SK-N-SH treated with all-trans-retinoic acid at 6 μM for 48 hours (cell line): Measurements from ENCODE around the gene DLL1.

Experiments
- ATAC-seq: fragments of 200-7000 bp; cut with Tn5 transposase; 3 replicates; pipeline ENCODE4 v1.9.1; 2020; ENCODE audit warnings: mild to moderate bottlenecking, moderate library complexity
- ARNTL ChIP-seq: fragments of 450-650 bp; formaldehyde crosslinking; IDR thresholded peaks from 2 replicates; pipeline ENCODE4 v1.5.0; 2020; ENCODE audit warnings: low read depth, mild to moderate bottlenecking, moderate library complexity, borderline replicate concordance
- BACH2 ChIP-seq: fragments of 250-450 bp; sonication (Bioruptor Pico); IDR thresholded peaks from 2 replicates; pipeline ENCODE4 v1.9.0; 2021; ENCODE audit warnings: mild to moderate bottlenecking, borderline replicate concordance
- CREB5 ChIP-seq: fragments of 250-450 bp; sonication (Bioruptor Pico); IDR thresholded peaks from 2 replicates; pipeline ENCODE4 v1.5.1; 2020; ENCODE audit warnings: low read depth, mild to moderate bottlenecking, moderate library complexity
- CSDC2 ChIP-seq: fragments of 250-450 bp; sonication (Bioruptor Pico); IDR thresholded peaks from 2 replicates; pipeline ENCODE4 v1.5.0; 2020; ENCODE audit warnings: mild to moderate bottlenecking, moderate library complexity
- CSRNP3 ChIP-seq: fragments of 250-450 bp; sonication (Bioruptor Pico); IDR thresholded peaks from 2 replicates; pipeline ENCODE4 v1.5.1; 2021; ENCODE audit warnings: mild to moderate bottlenecking, moderate library complexity
- ESRRG ChIP-seq: fragments of 250-450 bp; sonication (Bioruptor Pico); IDR thresholded peaks from 2 replicates; pipeline ENCODE4 v1.6.1; 2021; ENCODE audit warnings: mild to moderate bottlenecking
- ISL1 ChIP-seq: fragments of 250-450 bp; sonication (Bioruptor Pico); IDR thresholded peaks from 2 replicates; pipeline ENCODE4 v2.1.2; 2022; ENCODE audit warnings: mild to moderate bottlenecking, moderate library complexity
- OSR1 ChIP-seq: fragments of 250-450 bp; sonication (Bioruptor Pico); IDR thresholded peaks from 2 replicates; pipeline ENCODE4 v1.8.0; 2022; ENCODE audit warnings: moderate library complexity, mild to moderate bottlenecking, inconsistent platforms
- PATZ1 ChIP-seq: fragments of 250-450 bp; sonication (Bioruptor Pico); IDR thresholded peaks from 2 replicates; pipeline ENCODE4 v1.8.0; 2020; ENCODE audit warnings: mild to moderate bottlenecking, moderate library complexity, borderline replicate concordance
- POU6F1 ChIP-seq: fragments of 250-450 bp; sonication (Bioruptor Pico); IDR thresholded peaks from 2 replicates; pipeline ENCODE4 v1.8.0; 2021; ENCODE audit warnings: low read depth, mild to moderate bottlenecking, moderate library complexity, borderline replicate concordance
- PPARA ChIP-seq: fragments of 250-450 bp; sonication (Bioruptor Pico); IDR thresholded peaks from 2 replicates; pipeline ENCODE4 v1.5.0; 2020; ENCODE audit warnings: mild to moderate bottlenecking, borderline replicate concordance
- RARB ChIP-seq: fragments of 250-450 bp; sonication (Bioruptor Pico); IDR thresholded peaks from 2 replicates; pipeline ENCODE4 v1.8.0; 2021; ENCODE audit warnings: mild to moderate bottlenecking, moderate library complexity
- SNAI2 ChIP-seq: fragments of 250-450 bp; sonication (Bioruptor Pico); IDR thresholded peaks from 2 replicates; pipeline ENCODE4 v1.5.0; 2020; ENCODE audit warnings: mild to moderate bottlenecking, moderate library complexity
- TCF4 ChIP-seq: fragments of 250-450 bp; sonication (Bioruptor Pico); IDR thresholded peaks from 2 replicates; pipeline ENCODE4 v1.8.0; 2021; ENCODE audit warnings: mild to moderate bottlenecking, moderate library complexity, borderline replicate concordance
- TOX ChIP-seq: fragments of 250-450 bp; sonication (Bioruptor Pico); IDR thresholded peaks from 2 replicates; pipeline ENCODE4 v1.8.0; 2021; ENCODE audit warnings: mild to moderate bottlenecking, moderate library complexity, borderline replicate concordance
- ZC3H10 ChIP-seq: fragments of 250-450 bp; sonication (Bioruptor Pico); IDR thresholded peaks from 2 replicates; pipeline ENCODE4 v1.5.1; 2021; ENCODE audit warnings: mild to moderate bottlenecking, moderate library complexity
- ZFP3 ChIP-seq: fragments of 250-450 bp; sonication (Bioruptor Pico); IDR thresholded peaks from 2 replicates; pipeline ENCODE4 v1.5.0; 2020; ENCODE audit warnings: mild to moderate bottlenecking, moderate library complexity
- ZFP30 ChIP-seq: fragments of 450-650 bp; formaldehyde crosslinking; IDR thresholded peaks from 2 replicates; pipeline ENCODE4 v1.5.0; 2022; ENCODE audit warnings: mild to moderate bottlenecking, moderate library complexity
- ZNF565 ChIP-seq: fragments of 450-650 bp; formaldehyde crosslinking; conservative IDR thresholded peaks from 2 replicates; pipeline ENCODE4 v1.5.0; 2020; ENCODE audit warnings: low read depth, mild to moderate bottlenecking, moderate library complexity
- ZNF70 ChIP-seq: fragments of 450-650 bp; formaldehyde crosslinking; IDR thresholded peaks from 2 replicates; pipeline ENCODE4 v1.5.0; 2020; ENCODE audit warnings: mild to moderate bottlenecking, moderate library complexity
- ZNF8 ChIP-seq: fragments of 450-650 bp; formaldehyde crosslinking; IDR thresholded peaks from 2 replicates; pipeline ENCODE4 v1.5.0; 2020; ENCODE audit warnings: mild to moderate bottlenecking, moderate library complexity

The DLL1 gene

GRCh38 chr6:170250455-170250854, 40.4 kb downstream of the DLL1 start:
- no peak for TF ChIP-seq ISL1 (CRISPR knock-in tag)
- TF ChIP-seq BACH2 (CRISPR knock-in tag): no peak
- TF ChIP-seq ZNF8: no peak
- TF ChIP-seq POU6F1 (CRISPR knock-in tag): no peak
- TF ChIP-seq TOX (CRISPR knock-in tag): no peak
- TF ChIP-seq SNAI2 (CRISPR knock-in tag): no peak
- no peak for TF ChIP-seq CREB5 (CRISPR knock-in tag)
- no peak for TF ChIP-seq ZNF70 (CRISPR knock-in tag)
- TF ChIP-seq PATZ1 (CRISPR knock-in tag): no peak
- no peak for TF ChIP-seq OSR1 (CRISPR knock-in tag)
- no peak for TF ChIP-seq ZNF565 (CRISPR knock-in tag)
- TF ChIP-seq CSRNP3 (CRISPR knock-in tag): no peak
- TF ChIP-seq ARNTL (CRISPR knock-in tag): no peak
- TF ChIP-seq ESRRG (CRISPR knock-in tag): no peak
- no peak for TF ChIP-seq RARB (CRISPR knock-in tag)
- ATAC-seq: no peak

- TF ChIP-seq ZNF8 (no peak), CSDC2 (CRISPR knock-in tag) (no peak), POU6F1 (CRISPR knock-in tag) (no peak), ZC3H10 (CRISPR knock-in tag) (no peak), SNAI2 (CRISPR knock-in tag) (no peak), ZFP3 (CRISPR knock-in tag) (no peak), ARNTL (CRISPR knock-in tag) (no peak), ZNF70 (CRISPR knock-in tag) (no peak), ZNF565 (CRISPR knock-in tag) (no peak), ISL1 (CRISPR knock-in tag) (no peak)
- ATAC-seq: no peak
These were observed 41.1 kb downstream of the DLL1 start for GRCh38 chr6:170249817-170250216.

GRCh38 chr6:170248861-170249600, 41.8 kb downstream of the DLL1 start:
- no peak for ATAC-seq
- TF ChIP-seq ZNF8 (no peak), ZNF565 (CRISPR knock-in tag) (no peak), TOX (CRISPR knock-in tag) (no peak), ZFP30 (no peak), BACH2 (CRISPR knock-in tag) (no peak), CSRNP3 (CRISPR knock-in tag) (no peak), PPARA (no peak), ZNF70 (CRISPR knock-in tag) (no peak), CSDC2 (CRISPR knock-in tag) (no peak), ZC3H10 (CRISPR knock-in tag) (no peak), TCF4 (CRISPR knock-in tag) (no peak), ARNTL (CRISPR knock-in tag) (no peak), CREB5 (CRISPR knock-in tag) (no peak), ZFP3 (CRISPR knock-in tag) (no peak)
